Neural cell (in vitro differentiated cells): Measurements from ENCODE around the gene PPP6R1. TPM values are rescaled to one million over a fixed set of nuclear protein-coding genes. Genes with fewer than 3 reads are reported as not detected.

Experiments
- H2AFZ ChIP-seq: fragments of 200-600, 300-800 bp; sonication (generic), shearing (Covaris generic); 2 replicates; pipeline ENCODE4 v1.6.0; 2014; ENCODE audit warnings: low read depth, mild to moderate bottlenecking, antibody characterized with exemption, low read length, moderate library complexity
- H3F3A ChIP-seq: fragments of 200-600 bp; shearing (Covaris generic); 2 replicates; pipeline ENCODE4 v1.6.1; 2016; ENCODE audit warnings: mild to moderate bottlenecking, moderate library complexity, mixed read lengths, antibody characterized with exemption, low read length; ENCODE audit not compliant: insufficient read depth, poor library complexity, severe bottlenecking
- H3K27ac ChIP-seq: fragments of 200-600, 300-800 bp; sonication (generic), shearing (Covaris generic); 2 replicates; pipeline ENCODE4 v1.5.1; 2014; ENCODE audit warnings: mild to moderate bottlenecking, low read length, moderate library complexity
- H3K27me3 ChIP-seq: fragments of 300-800, 200-600 bp; sonication (generic), shearing (Covaris generic); 2 replicates; pipeline ENCODE4 v1.6.0; 2014; ENCODE audit warnings: mild to moderate bottlenecking, low read depth, low read length, moderate library complexity; ENCODE audit not compliant: insufficient read depth
- H3K36me3 ChIP-seq: fragments of 300-800, 200-600 bp; sonication (generic), shearing (Covaris generic); 2 replicates; pipeline ENCODE4 v1.5.1; 2014; ENCODE audit warnings: mild to moderate bottlenecking, antibody characterized with exemption, low read length, moderate library complexity; ENCODE audit not compliant: insufficient read depth
- H3K4me2 ChIP-seq: fragments of 300-800, 200-600 bp; sonication (generic), shearing (Covaris generic); 2 replicates; pipeline ENCODE4 v1.6.0; 2014; ENCODE audit warnings: mild to moderate bottlenecking, low read length
- H3K4me3 ChIP-seq: fragments of 300-800, 200-600 bp; sonication (generic), shearing (Covaris generic); 2 replicates; pipeline ENCODE4 v1.5.1; 2014; ENCODE audit warnings: mild to moderate bottlenecking, low read length, moderate library complexity
- H3K79me2 ChIP-seq: fragments of 200-600 bp; shearing (Covaris generic); replicated peaks from 2 replicates; pipeline ENCODE4 v1.6.0; 2014; ENCODE audit warnings: mild to moderate bottlenecking, low read length, moderate library complexity; ENCODE audit not compliant: insufficient read depth
- H3K9ac ChIP-seq: fragments of 300-800, 200-600 bp; sonication (generic), shearing (Covaris generic); 2 replicates; pipeline ENCODE4 v1.6.1; 2016; ENCODE audit warnings: mild to moderate bottlenecking, low read length, mixed read lengths
- H3K9me2 ChIP-seq: fragments of 200-600 bp; shearing (Covaris generic); 2 replicates; pipeline ENCODE4 v1.6.1; 2016; ENCODE audit warnings: mild to moderate bottlenecking, low read length, mixed read lengths; ENCODE audit not compliant: insufficient read depth
- H3K9me3 ChIP-seq: fragments of 200-600, 300-800 bp; sonication (generic), shearing (Covaris generic); 2 replicates; pipeline ENCODE4 v1.6.1; 2016; ENCODE audit warnings: mild to moderate bottlenecking, mixed run types, low read length, moderate library complexity, mixed read lengths
- H4K20me1 ChIP-seq: fragments of 200-600 bp; shearing (Covaris generic); 2 replicates; pipeline ENCODE4 v1.6.1; 2016; ENCODE audit warnings: mild to moderate bottlenecking, mixed run types; ENCODE audit not compliant: insufficient read depth
- EP300 ChIP-seq: fragments of 450-650 bp; conservative IDR thresholded peaks from 2 replicates; pipeline ENCODE4 v1.6.1; 2014; ENCODE audit warnings: antibody characterized with exemption, mild to moderate bottlenecking, moderate library complexity; ENCODE audit not compliant: poor library complexity, severe bottlenecking
- EZH2 ChIP-seq: fragments of 200-600, 300-800 bp; shearing (Covaris generic), sonication (generic); IDR thresholded peaks from 2 replicates; pipeline ENCODE4 v1.6.1; 2014; ENCODE audit warnings: antibody characterized with exemption, low read length, borderline replicate concordance, mild to moderate bottlenecking; ENCODE audit not compliant: insufficient read depth, poor library complexity, severe bottlenecking
- MXI1 ChIP-seq: fragments of 450-650 bp; conservative IDR thresholded peaks from 2 replicates; pipeline ENCODE4 v1.6.1; 2014; ENCODE audit warnings: antibody characterized with exemption, mild to moderate bottlenecking; ENCODE audit not compliant: poor library complexity, severe bottlenecking
- POLR2AphosphoS5 ChIP-seq: IDR thresholded peaks from 2 replicates; pipeline ENCODE4 v1.6.1; 2012
- RAD21 ChIP-seq: fragments of 450-650 bp; conservative IDR thresholded peaks from 2 replicates; pipeline ENCODE4 v1.6.1; 2014; ENCODE audit warnings: antibody characterized with exemption, mild to moderate bottlenecking, moderate library complexity
- REST ChIP-seq: IDR thresholded peaks from 2 replicates; pipeline ENCODE4 v1.6.1; 2012; ENCODE audit warnings: borderline replicate concordance
- SMC3 ChIP-seq: fragments of 450-650 bp; conservative IDR thresholded peaks from 2 replicates; pipeline ENCODE4 v1.6.1; 2014; ENCODE audit warnings: antibody characterized with exemption, mild to moderate bottlenecking, moderate library complexity; ENCODE audit not compliant: poor library complexity
- TAF1 ChIP-seq: IDR thresholded peaks from 2 replicates; pipeline ENCODE4 v1.6.1; 2012; ENCODE audit warnings: low read depth
- polyA plus RNA-seq: library from polyadenylated mRNA; depleted of rRNA; stranded (reverse); fragments of >200 nt; gene quantifications from 2 replicates; pipeline ENCODE4 v1.2.3, GENCODE V29; 2014
- TF ChIP-seq, protein P1 (sequence below): fragments of 450-650 bp; IDR thresholded peaks from 2 replicates; pipeline ENCODE4 v1.5.1; 2014; ENCODE audit warnings: antibody characterized with exemption, mild to moderate bottlenecking, moderate library complexity; ENCODE audit not compliant: poor library complexity, severe bottlenecking

Gene PPP6R1
- polyA plus RNA-seq, 1 donor from 2014 or later: 20.0 TPM

DNA sequence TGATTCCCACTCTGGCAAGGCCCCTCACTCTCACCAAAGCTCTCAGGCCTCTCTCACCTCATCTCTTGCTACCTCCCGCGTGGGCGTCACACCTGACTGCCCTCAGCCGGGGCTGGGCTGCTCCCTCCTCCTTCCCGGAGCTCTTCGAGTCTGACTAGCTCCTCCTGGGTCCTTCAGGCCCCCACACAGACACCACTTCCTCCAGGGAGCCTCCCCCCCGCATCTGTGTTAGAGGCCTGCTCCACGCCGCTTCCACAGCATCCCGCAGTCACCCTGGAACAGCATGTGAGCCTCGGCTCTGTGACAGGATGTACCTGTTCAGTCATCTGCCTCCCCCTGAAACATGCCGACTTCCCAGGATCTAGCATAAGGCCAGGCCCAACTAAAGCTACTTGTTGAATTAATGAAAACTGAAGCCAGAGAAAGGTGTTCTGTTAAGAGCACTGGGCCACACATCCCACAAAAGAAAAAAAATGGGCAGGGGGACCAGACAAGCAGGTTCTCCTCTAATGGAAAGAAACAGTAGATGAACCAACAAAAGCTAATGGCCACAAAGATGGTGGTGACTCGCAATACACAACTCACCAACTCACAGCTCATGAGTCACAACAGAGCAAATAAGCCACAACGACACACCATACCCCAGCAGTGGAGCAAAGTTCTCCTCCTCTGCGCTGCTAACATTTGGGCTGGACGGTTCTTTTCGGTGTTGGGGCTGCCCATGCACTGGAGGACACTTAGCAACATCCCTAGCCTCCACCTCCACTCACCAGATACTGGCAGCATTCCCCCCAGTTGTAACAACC, 3.0 kb downstream of the PPP6R1 start:
- H4K20me1 ChIP-seq: peaks cover 10% of the 10 kb centered on the region

GRCh38 chr19:55254625-55254977, 4.2 kb downstream of the PPP6R1 start:
- Histone ChIP-seq H2AFZ (no peak overlapping the region), H3K9me3 (no peaks in the 10 kb centered on the region), H3K4me3 (no peak overlapping the region), H3F3A (no peaks in the 10 kb centered on the region), H3K9me2 (no peaks in the 10 kb centered on the region), H3K36me3 (no peaks in the 10 kb centered on the region), H4K20me1 (peaks cover 10% of the 10 kb centered on the region), H3K27ac (no peak overlapping the region), H3K27me3 (no peaks in the 10 kb centered on the region), H3K4me2 (no peak overlapping the region), H3K79me2 (peaks cover 76% of the 10 kb centered on the region), H3K9ac (no peak overlapping the region)
- TF ChIP-seq, protein P1, sequence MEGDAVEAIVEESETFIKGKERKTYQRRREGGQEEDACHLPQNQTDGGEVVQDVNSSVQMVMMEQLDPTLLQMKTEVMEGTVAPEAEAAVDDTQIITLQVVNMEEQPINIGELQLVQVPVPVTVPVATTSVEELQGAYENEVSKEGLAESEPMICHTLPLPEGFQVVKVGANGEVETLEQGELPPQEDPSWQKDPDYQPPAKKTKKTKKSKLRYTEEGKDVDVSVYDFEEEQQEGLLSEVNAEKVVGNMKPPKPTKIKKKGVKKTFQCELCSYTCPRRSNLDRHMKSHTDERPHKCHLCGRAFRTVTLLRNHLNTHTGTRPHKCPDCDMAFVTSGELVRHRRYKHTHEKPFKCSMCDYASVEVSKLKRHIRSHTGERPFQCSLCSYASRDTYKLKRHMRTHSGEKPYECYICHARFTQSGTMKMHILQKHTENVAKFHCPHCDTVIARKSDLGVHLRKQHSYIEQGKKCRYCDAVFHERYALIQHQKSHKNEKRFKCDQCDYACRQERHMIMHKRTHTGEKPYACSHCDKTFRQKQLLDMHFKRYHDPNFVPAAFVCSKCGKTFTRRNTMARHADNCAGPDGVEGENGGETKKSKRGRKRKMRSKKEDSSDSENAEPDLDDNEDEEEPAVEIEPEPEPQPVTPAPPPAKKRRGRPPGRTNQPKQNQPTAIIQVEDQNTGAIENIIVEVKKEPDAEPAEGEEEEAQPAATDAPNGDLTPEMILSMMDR: no peak
- no peak for TF ChIP-seq MXI1
- TF ChIP-seq REST: no peak
- TF ChIP-seq SMC3: no peak
- TF ChIP-seq RAD21: no peak
- no peak for TF ChIP-seq POLR2AphosphoS5
- TF ChIP-seq EP300: no peak

More for the DNA sequence above, 3.0 kb downstream of the PPP6R1 start:
- no peaks in the 10 kb centered on the region for H3K9me3 ChIP-seq
- no peaks in the 10 kb centered on the region for H3K27me3 ChIP-seq
- H3K4me2 ChIP-seq: peak overlapping the region; percentile 35
- H3K79me2 ChIP-seq: peaks cover 65% of the 10 kb centered on the region
- no peak overlapping the region for H2AFZ ChIP-seq
- H3K27ac ChIP-seq: no peak overlapping the region
- H3K9me2 ChIP-seq: no peaks in the 10 kb centered on the region
- H3K4me3 ChIP-seq: peak overlapping the region; percentile 95
- H3K36me3 ChIP-seq: no peaks in the 10 kb centered on the region
- no peaks in the 10 kb centered on the region for H3F3A ChIP-seq
- TF ChIP-seq REST (no peak), MXI1 (no peak), EZH2 (no peak), EP300 (no peak), SMC3 (no peak), POLR2AphosphoS5 (no peak), TAF1 (no peak), RAD21 (no peak)
- TF ChIP-seq, protein P1: no peak
- peak overlapping the region; percentile 25 for H3K9ac ChIP-seq
